CD14-positive monocyte (primary cell): ENCODE results near the gene MYL1. TPM values are rescaled to one million over a fixed set of nuclear protein-coding genes. Genes with fewer than 3 reads are reported as not detected.

ENCODE experiments used
- DNase-seq, 3 donors: peaks; one replicate each; pipeline ENCODE4 v3.0.0-alpha.2; 2011 to 2022
- H2AFZ ChIP-seq: 2 replicates; pipeline ENCODE4 v1.6.0; 2012; ENCODE audit warnings: mild to moderate bottlenecking, low read depth, low read length, inconsistent platforms; ENCODE audit not compliant: insufficient read depth, poor library complexity, severe bottlenecking
- H3K27ac ChIP-seq, 2 donors: 1 replicate in 1 of 2; 2 replicates in 1 of 2; pipeline ENCODE4 v1.5.1; 2012 to 2013; ENCODE audit warnings: low read length in 2 of 2, control low read depth in 1 of 2, inconsistent platforms in 1 of 2, low read depth in 1 of 2, mild to moderate bottlenecking in 1 of 2
- H3K27me3 ChIP-seq, 2 donors: one replicate each; pipeline versions ENCODE4 v1.6.0 to v1.6.1; 2011 to 2013; ENCODE audit warnings: low read length in 2 of 2; ENCODE audit not compliant: control insufficient read depth in 2 of 2, insufficient read depth in 2 of 2
- H3K36me3 ChIP-seq, 2 donors: replicated peaks in 1 of 2; 1 replicate in 1 of 2; 2 replicates in 1 of 2; pipeline versions ENCODE4 v1.5.1 to v1.6.1; 2012 to 2013; ENCODE audit warnings: low read length in 2 of 2, control low read depth in 1 of 2, inconsistent platforms in 1 of 2, mild to moderate bottlenecking in 1 of 2; ENCODE audit not compliant: insufficient read depth in 2 of 2, control insufficient read depth in 1 of 2
- H3K4me1 ChIP-seq, 2 donors: 1 replicate in 1 of 2; 2 replicates in 1 of 2; pipeline versions ENCODE4 v1.5.1 to v1.6.1; 2012 to 2013; ENCODE audit warnings: low read length in 2 of 2, control low read depth in 1 of 2, inconsistent platforms in 1 of 2, mild to moderate bottlenecking in 1 of 2, moderate library complexity in 1 of 2; ENCODE audit not compliant: insufficient read depth in 2 of 2, control insufficient read depth in 1 of 2
- H3K4me2 ChIP-seq: replicated peaks from 2 replicates; pipeline ENCODE3; 2012; ENCODE audit warnings: low read length, moderate library complexity, mild to moderate bottlenecking; ENCODE audit not compliant: poor library complexity, severe bottlenecking; ENCODE audit errors: extremely low read depth
- H3K4me3 ChIP-seq, 3 experiments: fragments of 200-600 bp in 1 of 3; sonication (generic) in 1 of 3; replicated peaks in 1 of 3; 1 replicate in 2 of 3; 2 replicates in 1 of 3; pipeline ENCODE4 v1.5.1; 2011 to 2013; ENCODE audit warnings: low read length in 3 of 3, mild to moderate bottlenecking in 3 of 3, control low read depth in 2 of 3, low read depth in 2 of 3, inconsistent platforms in 1 of 3, moderate library complexity in 1 of 3
- H3K79me2 ChIP-seq: 2 replicates; pipeline ENCODE4 v1.6.0; 2012; ENCODE audit warnings: mild to moderate bottlenecking, control low read depth, inconsistent platforms, low read length, moderate library complexity; ENCODE audit not compliant: insufficient read depth
- H3K9ac ChIP-seq: 2 replicates; pipeline ENCODE4 v1.6.0; 2017; ENCODE audit warnings: low read length, mild to moderate bottlenecking; ENCODE audit not compliant: insufficient read depth, poor library complexity, severe bottlenecking
- H3K9me3 ChIP-seq, 2 donors: replicated peaks in 1 of 2; 1 replicate in 1 of 2; 2 replicates in 1 of 2; pipeline versions ENCODE4 v1.5.1 to v1.6.1; 2012 to 2013; ENCODE audit warnings: low read length in 2 of 2, control low read depth in 1 of 2; ENCODE audit not compliant: control insufficient read depth in 1 of 2, insufficient read depth in 1 of 2
- H4K20me1 ChIP-seq: 2 replicates; pipeline ENCODE4 v1.6.0; 2012; ENCODE audit warnings: mild to moderate bottlenecking, low read length, control low read depth, moderate library complexity; ENCODE audit not compliant: insufficient read depth
- H3K27ac Mint-ChIP-seq, 7 donors: one replicate each; pipeline ENCODE4 v1.8.0; 2020; ENCODE audit warnings: mild to moderate bottlenecking in 7 of 7, mixed read lengths in 7 of 7, moderate library complexity in 6 of 7, inconsistent platforms in 2 of 7
- H3K27me3 Mint-ChIP-seq, 3 donors: one replicate each; pipeline ENCODE4 v1.8.0; 2021 to 2022; ENCODE audit warnings: low read depth in 3 of 3, mild to moderate bottlenecking in 3 of 3, mixed read lengths in 3 of 3, moderate library complexity in 3 of 3, inconsistent platforms in 1 of 3
- H3K36me3 Mint-ChIP-seq, 2 donors: one replicate each; pipeline ENCODE4 v1.8.0; 2020; ENCODE audit warnings: mixed read lengths in 2 of 2, inconsistent platforms in 1 of 2, mild to moderate bottlenecking in 1 of 2
- H3K4me1 Mint-ChIP-seq: one replicate; pipeline ENCODE4 v1.8.0; 2020; ENCODE audit warnings: mild to moderate bottlenecking, mixed read lengths
- H3K4me3 Mint-ChIP-seq, 2 donors: one replicate each; pipeline ENCODE4 v1.8.0; 2020; ENCODE audit warnings: mild to moderate bottlenecking in 2 of 2, mixed read lengths in 2 of 2, moderate library complexity in 1 of 2
- H3K9me3 Mint-ChIP-seq, 7 donors: one replicate each; pipeline ENCODE4 v1.8.0; 2020 to 2022; ENCODE audit warnings: mixed read lengths in 7 of 7, mild to moderate bottlenecking in 6 of 7, moderate library complexity in 6 of 7, inconsistent platforms in 2 of 7
- WGBS: methylation state at CpG from one replicate; pipeline ENCODE4 v1.1.5; 2013; ENCODE audit warnings: missing lambda C conversion rate; ENCODE audit not compliant: insufficient coverage; 5-methylcytosine and 5-hydroxymethylcytosine counted together
- intact Hi-C, 2 donors: fragments of 100-400 bp; cut with micrococcal nuclease; formaldehyde crosslinking; loops; one replicate each; pipeline versions ENCODE4 v1.15.0 to v1.15.1; 2023
- polyA plus RNA-seq, 3 donors: library from polyadenylated mRNA; depleted of rRNA in 1 of 3; unstranded in 2 of 3; stranded (reverse) in 1 of 3; fragments of 300-500 nt in 2 of 3; fragments of >200 nt in 1 of 3; fragmentation: Illumina TruSeq in 2 of 3; gene quantifications; 1 replicate in 2 of 3; 2 replicates in 1 of 3; pipeline ENCODE4 v1.2.3, GENCODE V29; 2012 to 2021
- small RNA-seq: library from RNA; depleted of rRNA; stranded (forward); fragments of <200 nt; gene quantifications from one replicate; pipeline ENCODE3, GENCODE V24; 2012; ENCODE audit warnings: low read depth; ENCODE audit not compliant: insufficient read length
- TF ChIP-seq, protein P1 (sequence below): fragments of 200-600 bp; IDR thresholded peaks from one replicate; pipeline ENCODE4 v1.8.0; 2022; ENCODE audit warnings: antibody characterized with exemption, mild to moderate bottlenecking

Gene MYL1
- polyA plus RNA-seq, 3 donors = not detected

DNA sequence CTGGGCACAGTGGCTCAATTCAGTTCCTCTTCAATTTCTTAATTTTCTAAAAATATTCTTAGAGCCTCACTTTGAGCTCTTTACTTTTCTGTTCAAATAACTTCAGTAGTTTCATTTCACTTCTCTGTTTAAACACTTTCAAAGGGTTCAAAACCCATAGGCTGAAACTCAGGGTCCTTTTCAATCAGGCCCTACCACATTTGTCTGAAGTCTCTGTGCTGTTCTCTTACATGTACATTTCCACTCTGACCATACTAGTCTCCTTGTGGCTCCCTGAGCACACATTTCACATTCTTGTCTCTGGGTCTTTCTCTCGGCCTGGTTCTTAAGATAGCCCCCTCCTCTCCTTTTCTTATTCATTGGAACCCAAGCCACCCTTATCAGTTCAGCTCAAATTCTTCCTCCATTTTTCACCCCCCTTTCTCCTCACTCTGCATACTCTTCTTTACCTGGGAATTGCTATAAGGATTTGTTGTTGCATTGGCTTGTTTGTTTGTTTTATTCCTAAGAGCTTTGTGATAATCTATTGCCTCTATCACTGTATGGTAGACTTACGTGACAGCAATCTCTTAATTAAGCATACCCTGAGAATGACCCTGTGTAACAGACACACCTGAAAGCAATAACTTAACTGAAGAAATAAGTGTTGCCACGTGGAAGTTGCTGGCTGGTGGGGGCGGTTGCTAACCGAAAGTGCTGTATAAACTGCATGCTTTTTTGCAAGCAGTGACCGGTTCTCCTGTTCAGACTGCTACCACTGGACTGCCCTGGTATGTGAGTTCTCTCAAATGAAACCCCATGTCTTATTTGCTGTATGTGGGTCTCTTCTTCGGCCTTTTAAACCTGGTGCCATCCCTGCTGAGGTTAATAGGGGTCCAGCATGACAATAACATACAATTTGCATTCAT lies 62.0 kb downstream of the MYL1 start:
- peaks cover 3% of the 10 kb centered on the region for H3K4me1 Mint-ChIP-seq
- TF ChIP-seq, protein P1, sequence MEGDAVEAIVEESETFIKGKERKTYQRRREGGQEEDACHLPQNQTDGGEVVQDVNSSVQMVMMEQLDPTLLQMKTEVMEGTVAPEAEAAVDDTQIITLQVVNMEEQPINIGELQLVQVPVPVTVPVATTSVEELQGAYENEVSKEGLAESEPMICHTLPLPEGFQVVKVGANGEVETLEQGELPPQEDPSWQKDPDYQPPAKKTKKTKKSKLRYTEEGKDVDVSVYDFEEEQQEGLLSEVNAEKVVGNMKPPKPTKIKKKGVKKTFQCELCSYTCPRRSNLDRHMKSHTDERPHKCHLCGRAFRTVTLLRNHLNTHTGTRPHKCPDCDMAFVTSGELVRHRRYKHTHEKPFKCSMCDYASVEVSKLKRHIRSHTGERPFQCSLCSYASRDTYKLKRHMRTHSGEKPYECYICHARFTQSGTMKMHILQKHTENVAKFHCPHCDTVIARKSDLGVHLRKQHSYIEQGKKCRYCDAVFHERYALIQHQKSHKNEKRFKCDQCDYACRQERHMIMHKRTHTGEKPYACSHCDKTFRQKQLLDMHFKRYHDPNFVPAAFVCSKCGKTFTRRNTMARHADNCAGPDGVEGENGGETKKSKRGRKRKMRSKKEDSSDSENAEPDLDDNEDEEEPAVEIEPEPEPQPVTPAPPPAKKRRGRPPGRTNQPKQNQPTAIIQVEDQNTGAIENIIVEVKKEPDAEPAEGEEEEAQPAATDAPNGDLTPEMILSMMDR = no peak
- DNase-seq = no peak
- H2AFZ ChIP-seq = no peak overlapping the region
- no peak overlapping the region for H3K9ac ChIP-seq
- 95% methylated on average over 4 of the region's 7 CpGs for WGBS
- H3K36me3 ChIP-seq = no peaks in the 10 kb centered on the region
- no peaks in the 10 kb centered on the region for H3K9me3 Mint-ChIP-seq
- H3K79me2 ChIP-seq = no peaks in the 10 kb centered on the region
- no peak overlapping the region for H3K4me2 ChIP-seq
- no peaks in the 10 kb centered on the region for H4K20me1 ChIP-seq
- no peaks in the 10 kb centered on the region for H3K9me3 ChIP-seq
- no peaks in the 10 kb centered on the region for H3K36me3 Mint-ChIP-seq
- H3K4me1 ChIP-seq = no peaks in the 10 kb centered on the region
- H3K27ac Mint-ChIP-seq = no peak overlapping the region
- peaks cover 0 to 1% (median 0%) of the 10 kb centered on the region in 3 donors for H3K27me3 Mint-ChIP-seq
- no peak overlapping the region for H3K4me3 ChIP-seq
- no peaks in the 10 kb centered on the region for H3K27me3 ChIP-seq
- H3K27ac ChIP-seq = no peak overlapping the region
- intact Hi-C loops = no loop called here
- H3K4me3 Mint-ChIP-seq = no peak overlapping the region

DNA sequence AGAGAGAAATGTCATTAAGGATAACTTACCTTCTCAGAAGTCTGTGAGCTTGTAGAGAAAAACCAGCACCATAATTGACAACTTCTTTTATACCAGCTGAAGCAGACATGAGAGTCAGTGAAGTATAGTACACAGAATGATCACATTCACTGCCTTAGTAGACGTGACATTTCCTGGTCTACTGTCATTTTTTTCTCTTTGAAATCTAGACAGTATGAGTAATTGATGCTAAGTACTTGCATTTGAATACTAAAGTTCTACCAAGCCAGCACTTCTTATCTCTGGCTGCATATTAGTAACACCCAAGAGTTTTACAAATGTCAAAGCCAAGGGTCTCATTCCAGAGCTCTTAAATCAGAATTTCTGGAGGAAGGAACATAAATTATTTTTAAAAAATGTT lies 64.4 kb downstream of the MYL1 start:
- intact Hi-C loops = no loop called here
- H3K36me3 ChIP-seq = no peaks in the 10 kb centered on the region
- H3K27me3 ChIP-seq = no peaks in the 10 kb centered on the region
- no peaks in the 10 kb centered on the region for H3K9me3 ChIP-seq
- H3K79me2 ChIP-seq = no peaks in the 10 kb centered on the region
- H3K4me3 Mint-ChIP-seq = no peak overlapping the region
- no peak overlapping the region for H3K9ac ChIP-seq
- no peaks in the 10 kb centered on the region for H4K20me1 ChIP-seq
- H2AFZ ChIP-seq = no peak overlapping the region
- WGBS = no CpG with 5 or more reads among the region's 1 CpG
- no peaks in the 10 kb centered on the region for H3K36me3 Mint-ChIP-seq
- H3K4me1 ChIP-seq = no peaks in the 10 kb centered on the region
- H3K27me3 Mint-ChIP-seq = peaks cover 0 to 1% (median 0%) of the 10 kb centered on the region in 3 donors
- peaks cover 0 to 3% (median 0%) of the 10 kb centered on the region in 7 donors for H3K9me3 Mint-ChIP-seq
- no peak overlapping the region for H3K27ac Mint-ChIP-seq
- H3K4me3 ChIP-seq = no peak overlapping the region
- H3K27ac ChIP-seq = no peak overlapping the region
- H3K4me1 Mint-ChIP-seq = peaks cover 3% of the 10 kb centered on the region
- no peak overlapping the region for H3K4me2 ChIP-seq
- no peak for DNase-seq
- TF ChIP-seq, protein P1 = no peak

Small RNA genes within 50 kb of the gene (small RNA-seq; reads per million reads assigned to genes)
- not detected for gene RF00019

Other genes starting within 250 kb of the MYL1 start
- 10 to 100 TPM in 1 of 3 donors, 1 to 10 TPM in 1, under 1 TPM in 1; 1.00 to 11.6 (median 1.3) TPM for gene KANSL1L, start 143.8 kb downstream of the MYL1 start, polyA plus RNA-seq
- not detected for gene ACADL, start 89.7 kb downstream of the MYL1 start, polyA plus RNA-seq
- gene LANCL1, start 161.6 kb upstream of the MYL1 start, polyA plus RNA-seq = 10 to 100 TPM in 1 of 3 donors, 1 to 10 TPM in 2; 4.8 to 11.1 (median 6.1) TPM
- not detected for gene CPS1, start 241.4 kb upstream of the MYL1 start, polyA plus RNA-seq